ENCODE results near the gene ATP1A4. TPM values are rescaled to one million over a fixed set of nuclear protein-coding genes. Genes with fewer than 3 reads are reported as not detected.

Gene ATP1A4
- total RNA-seq, 4 donors from 2014 or later: 0.47 TPM; not detected in 3

- 65 to 94% methylated on average over 5 to 6 of the region's 8 CpGs for WGBS, 2 donors (ENCODE audit: low coverage in 1 of 2)
- Histone ChIP-seq H3K9me3 (no peaks in the 10 kb centered on the region), H3K27me3 (no peaks in the 10 kb centered on the region), H3K36me3 (peaks cover 0 to 93% of the 10 kb centered on the region in 2 donors), H3K27ac (peak overlapping the region; percentile 62 to 88 (median 84)), H3K4me1 (peaks cover 0 to 39% (median 2%) of the 10 kb centered on the region in 3 donors), H3K4me3 (no peak overlapping the region)
- TF ChIP-seq CTCF (IDR thresholded peaks at IDR 0.05): no peak
- no peak for TF ChIP-seq EP300 (IDR thresholded peaks at IDR 0.05)
- no peak for TF ChIP-seq POLR2AphosphoS5 (IDR thresholded peaks at IDR 0.05)
- no peak for TF ChIP-seq POLR2A (IDR thresholded peaks at IDR 0.05)
- ATAC-seq: peak; percentile 48
Measured at GRCh38 chr1:160137216-160137862, 14.1 kb upstream of the ATP1A4 start.

GRCh38 chr1:160139840-160140239 lies 11.6 kb upstream of the ATP1A4 start:
- no peaks in the 10 kb centered on the region for H3K27me3 ChIP-seq
- peaks cover 0 to 80% of the 10 kb centered on the region in 2 donors for H3K36me3 ChIP-seq
- H3K4me3 ChIP-seq: no peak overlapping the region
- ATAC-seq: no peak
- TF ChIP-seq POLR2AphosphoS5 (IDR thresholded peaks at IDR 0.05) (no peak), EP300 (IDR thresholded peaks at IDR 0.05) (no peak), POLR2A (IDR thresholded peaks at IDR 0.05) (no peak), CTCF (IDR thresholded peaks at IDR 0.05) (no peak)
- peaks cover 0 to 29% (median 0%) of the 10 kb centered on the region in 3 donors for H3K4me1 ChIP-seq
- H3K27ac ChIP-seq: peak overlapping the region in 1 of 4 donors; percentile 88
- H3K9me3 ChIP-seq: no peaks in the 10 kb centered on the region
- WGBS, 2 donors (ENCODE audit: low coverage in 1 of 2): 80 to 96% methylated on average over 1 to 8 of the region's 8 CpGs

GRCh38 chr1:160143695-160144094 lies 7.7 kb upstream of the ATP1A4 start:
- Histone ChIP-seq H3K27me3 (no peaks in the 10 kb centered on the region), H3K4me3 (no peak overlapping the region), H3K9me3 (no peaks in the 10 kb centered on the region), H3K4me1 (no peaks in the 10 kb centered on the region), H3K36me3 (peaks cover 0 to 44% of the 10 kb centered on the region in 2 donors), H3K27ac (no peak overlapping the region)
- ATAC-seq: no peak
- no peak for TF ChIP-seq POLR2AphosphoS5 (IDR thresholded peaks at IDR 0.05)
- no peak for TF ChIP-seq POLR2A (IDR thresholded peaks at IDR 0.05)
- no peak for TF ChIP-seq EP300 (IDR thresholded peaks at IDR 0.05)
- TF ChIP-seq CTCF (IDR thresholded peaks at IDR 0.05): no peak
- 25% methylated on average over 1 of the region's 1 CpG; no CpG with 5 or more reads in 1 of the 2 donors for WGBS, 2 donors (ENCODE audit: low coverage in 1 of 2)

GRCh38 chr1:160144921-160145320 lies 6.5 kb upstream of the ATP1A4 start:
- H3K36me3 ChIP-seq: peaks cover 0 to 31% of the 10 kb centered on the region in 2 donors
- TF ChIP-seq POLR2A (IDR thresholded peaks at IDR 0.05): no peak
- TF ChIP-seq POLR2AphosphoS5 (IDR thresholded peaks at IDR 0.05): no peak
- TF ChIP-seq CTCF (IDR thresholded peaks at IDR 0.05): no peak
- no peak for TF ChIP-seq EP300 (IDR thresholded peaks at IDR 0.05)
- H3K27ac ChIP-seq: no peak overlapping the region
- ATAC-seq: no peak
- 37% methylated on average over 3 of the region's 4 CpGs; no CpG with 5 or more reads in 1 of the 2 donors for WGBS, 2 donors (ENCODE audit: low coverage in 1 of 2)
- peaks cover 0 to 6% (median 2%) of the 10 kb centered on the region in 3 donors for H3K4me1 ChIP-seq
- no peaks in the 10 kb centered on the region for H3K27me3 ChIP-seq
- no peaks in the 10 kb centered on the region for H3K9me3 ChIP-seq
- H3K4me3 ChIP-seq: no peak overlapping the region

GRCh38 chr1:160146107-160146506 lies 5.3 kb upstream of the ATP1A4 start:
- no peak overlapping the region for H3K4me3 ChIP-seq
- H3K27ac ChIP-seq: no peak overlapping the region
- peaks cover 0 to 8% (median 2%) of the 10 kb centered on the region in 3 donors for H3K4me1 ChIP-seq
- TF ChIP-seq POLR2AphosphoS5 (IDR thresholded peaks at IDR 0.05) (no peak), EP300 (IDR thresholded peaks at IDR 0.05) (no peak), POLR2A (IDR thresholded peaks at IDR 0.05) (no peak), CTCF (IDR thresholded peaks at IDR 0.05) (no peak)
- no peaks in the 10 kb centered on the region for H3K27me3 ChIP-seq
- peaks cover 0 to 20% of the 10 kb centered on the region in 2 donors for H3K36me3 ChIP-seq
- 82 to 100% methylated on average over 1 to 13 of the region's 14 CpGs for WGBS, 2 donors (ENCODE audit: low coverage in 1 of 2)
- H3K9me3 ChIP-seq: no peaks in the 10 kb centered on the region
- no peak for ATAC-seq

All from gastroesophageal sphincter (tissue), 4 donors.